Measurements from ENCODE around the gene GRB7. TPM values are rescaled to one million over a fixed set of nuclear protein-coding genes. Genes with fewer than 3 reads are reported as not detected.

GRB7 gene
- total RNA-seq: 44.6 to 53.3 TPM (median 46.4 TPM) in 3 replicates

DNA sequence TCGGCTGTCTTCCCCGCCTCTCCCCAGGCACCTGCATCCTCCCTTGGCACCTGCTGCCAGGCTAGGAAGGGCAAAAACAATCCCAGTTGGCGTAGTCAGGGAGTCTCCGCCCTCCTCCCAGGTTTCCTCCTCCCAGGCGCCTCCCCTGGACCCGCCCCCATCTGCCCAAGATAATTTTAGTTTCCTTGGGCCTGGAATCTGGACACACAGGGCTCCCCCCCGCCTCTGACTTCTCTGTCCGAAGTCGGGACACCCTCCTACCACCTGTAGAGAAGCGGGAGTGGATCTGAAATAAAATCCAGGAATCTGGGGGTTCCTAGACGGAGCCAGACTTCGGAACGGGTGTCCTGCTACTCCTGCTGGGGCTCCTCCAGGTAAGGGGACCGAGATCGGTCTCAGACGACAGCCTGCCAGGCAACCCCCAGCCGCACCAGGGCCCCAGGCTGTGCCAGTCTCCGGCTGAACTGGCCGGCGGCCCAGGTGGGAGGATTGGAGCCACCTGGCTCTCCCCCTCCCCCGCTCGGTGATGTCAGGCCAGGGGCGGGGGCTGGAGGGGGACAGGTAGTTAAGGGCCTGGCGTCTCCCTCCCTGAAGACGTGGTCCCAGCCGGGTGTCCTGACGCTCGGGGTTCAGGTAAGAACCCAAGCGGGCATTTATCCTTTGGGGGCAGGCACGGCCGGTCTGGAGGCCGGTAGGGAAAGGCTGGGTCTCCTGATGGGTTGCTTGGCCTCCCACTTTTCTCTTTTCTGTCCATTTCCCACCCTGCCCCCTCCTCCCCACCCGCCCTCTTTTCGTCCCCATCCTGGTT is at the start of gene GRB7:
GRB7 (plus strand) TSS at position 179 of the 808 bp plus-strand sequence. CDS start 4,364 bp downstream, outside the sequence.
- DNase-seq (ENCODE audit: low spot score in 2 of 2, unreplicated experiment in 2 of 2): peak; percentile 48 to 62
- Mint-ChIP-seq H3K27me3 (ENCODE audit: low read depth) (peaks cover 29% of the 10 kb centered on the region), H3K27ac (peak within 1 kb of the TSS; percentile 96), H3K4me1 (peaks cover 39% of the 10 kb centered on the region), H3K36me3 (no peaks in the 10 kb centered on the region), H3K9me3 (no peaks in the 10 kb centered on the region), H3K4me3 (peak within 1 kb of the TSS; percentile 89)
- TF ChIP-seq, protein P1, sequence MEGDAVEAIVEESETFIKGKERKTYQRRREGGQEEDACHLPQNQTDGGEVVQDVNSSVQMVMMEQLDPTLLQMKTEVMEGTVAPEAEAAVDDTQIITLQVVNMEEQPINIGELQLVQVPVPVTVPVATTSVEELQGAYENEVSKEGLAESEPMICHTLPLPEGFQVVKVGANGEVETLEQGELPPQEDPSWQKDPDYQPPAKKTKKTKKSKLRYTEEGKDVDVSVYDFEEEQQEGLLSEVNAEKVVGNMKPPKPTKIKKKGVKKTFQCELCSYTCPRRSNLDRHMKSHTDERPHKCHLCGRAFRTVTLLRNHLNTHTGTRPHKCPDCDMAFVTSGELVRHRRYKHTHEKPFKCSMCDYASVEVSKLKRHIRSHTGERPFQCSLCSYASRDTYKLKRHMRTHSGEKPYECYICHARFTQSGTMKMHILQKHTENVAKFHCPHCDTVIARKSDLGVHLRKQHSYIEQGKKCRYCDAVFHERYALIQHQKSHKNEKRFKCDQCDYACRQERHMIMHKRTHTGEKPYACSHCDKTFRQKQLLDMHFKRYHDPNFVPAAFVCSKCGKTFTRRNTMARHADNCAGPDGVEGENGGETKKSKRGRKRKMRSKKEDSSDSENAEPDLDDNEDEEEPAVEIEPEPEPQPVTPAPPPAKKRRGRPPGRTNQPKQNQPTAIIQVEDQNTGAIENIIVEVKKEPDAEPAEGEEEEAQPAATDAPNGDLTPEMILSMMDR (IDR thresholded peaks at IDR 0.05; ENCODE audit: unreplicated experiment): no peak

GRCh38 chr17:39688475-39688835 is 49.3 kb upstream of the GRB7 start:
- no peak for DNase-seq (ENCODE audit: low spot score in 2 of 2, unreplicated experiment in 2 of 2)

DNA sequence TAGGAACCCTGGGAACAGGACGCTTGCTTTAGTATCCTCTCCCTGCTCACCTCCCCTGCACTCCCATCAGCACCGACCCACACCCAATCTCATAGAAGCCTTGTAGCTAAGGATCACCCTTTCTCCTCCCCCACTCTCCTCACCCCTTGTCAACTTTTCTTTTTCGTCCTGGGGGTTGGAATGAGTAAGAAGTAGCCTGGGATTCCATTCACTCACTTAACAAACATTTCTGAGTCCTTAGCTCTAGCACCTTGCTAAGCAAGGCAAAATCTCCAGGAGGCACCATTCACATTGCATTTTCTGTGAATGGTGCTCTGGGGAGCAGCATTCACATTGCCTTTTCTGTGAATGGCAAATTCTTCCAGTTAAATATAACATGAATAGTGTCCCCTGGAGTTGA is 48.8 kb upstream of the GRB7 start:
- Mint-ChIP-seq H3K4me1 (peaks cover 18% of the 10 kb centered on the region), H3K27ac (peak overlapping the region; percentile 98), H3K36me3 (peaks cover 4% of the 10 kb centered on the region), H3K9me3 (no peaks in the 10 kb centered on the region), H3K4me3 (peak overlapping the region; percentile 97), H3K27me3 (ENCODE audit: low read depth) (no peaks in the 10 kb centered on the region)
- DNase-seq (ENCODE audit: low spot score in 2 of 2, unreplicated experiment in 2 of 2): no peak
- TF ChIP-seq, protein P1 (IDR thresholded peaks at IDR 0.05; ENCODE audit: unreplicated experiment): no peak

More at GRCh38 chr17:39688475-39688835, 49.3 kb upstream of the GRB7 start:
- Mint-ChIP-seq H3K4me3 (peak overlapping the region; percentile 97), H3K36me3 (peaks cover 5% of the 10 kb centered on the region), H3K9me3 (no peaks in the 10 kb centered on the region), H3K27me3 (ENCODE audit: low read depth) (no peaks in the 10 kb centered on the region), H3K27ac (peak overlapping the region; percentile 98), H3K4me1 (peaks cover 18% of the 10 kb centered on the region)
- TF ChIP-seq, protein P1 (IDR thresholded peaks at IDR 0.05; ENCODE audit: unreplicated experiment): no peak

DNA sequence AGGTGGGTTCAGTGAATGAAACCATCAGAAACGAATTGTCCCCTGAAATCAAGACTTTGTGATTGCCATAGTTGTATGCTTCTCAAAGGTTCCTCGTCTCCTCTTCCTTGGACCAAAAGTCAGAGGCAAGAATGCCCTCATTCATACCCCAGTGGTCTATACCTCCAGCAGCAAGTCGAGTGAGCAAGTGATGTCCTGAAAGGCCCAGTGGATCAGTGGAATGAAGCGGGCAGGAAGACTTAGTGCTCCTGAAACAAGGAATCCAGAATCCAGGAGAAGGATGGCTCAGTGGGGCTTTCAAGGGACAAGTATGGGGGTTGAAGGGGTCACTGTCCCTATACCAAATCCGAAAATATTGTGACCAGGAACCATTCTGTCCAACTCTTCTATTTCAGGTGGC is 43.1 kb upstream of the GRB7 start:
- no peak for DNase-seq (ENCODE audit: low spot score in 2 of 2, unreplicated experiment in 2 of 2)
- TF ChIP-seq, protein P1 (IDR thresholded peaks at IDR 0.05; ENCODE audit: unreplicated experiment): no peak
- Mint-ChIP-seq H3K36me3 (peaks cover 3% of the 10 kb centered on the region), H3K9me3 (no peaks in the 10 kb centered on the region), H3K27ac (no peak overlapping the region), H3K4me1 (peaks cover 8% of the 10 kb centered on the region), H3K27me3 (ENCODE audit: low read depth) (no peaks in the 10 kb centered on the region), H3K4me3 (no peak overlapping the region)

DNA sequence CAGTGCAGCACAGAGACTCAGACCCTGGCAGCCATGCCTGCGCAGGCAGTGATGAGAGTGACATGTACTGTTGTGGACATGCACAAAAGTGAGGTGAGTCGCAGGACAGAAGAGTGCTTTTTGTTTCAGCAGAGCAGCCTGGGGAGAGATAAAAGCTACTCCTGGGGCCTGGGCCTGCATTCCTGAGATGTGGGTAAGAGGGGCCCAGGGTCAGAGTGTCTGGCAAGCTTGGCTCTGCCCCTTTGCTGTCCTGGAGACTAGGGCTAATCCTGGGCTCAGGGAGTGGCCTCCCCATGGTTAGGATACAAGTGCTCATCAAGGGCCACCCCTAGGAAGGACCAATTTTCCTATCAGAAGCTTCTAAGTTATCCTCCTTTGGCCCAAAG is 42.7 kb upstream of the GRB7 start:
- H3K27me3 Mint-ChIP-seq (ENCODE audit: low read depth): no peaks in the 10 kb centered on the region
- no peak for DNase-seq (ENCODE audit: low spot score in 2 of 2, unreplicated experiment in 2 of 2)
- H3K4me3 Mint-ChIP-seq: no peak overlapping the region
- no peak overlapping the region for H3K27ac Mint-ChIP-seq
- H3K36me3 Mint-ChIP-seq: peaks cover 3% of the 10 kb centered on the region
- TF ChIP-seq, protein P1 (IDR thresholded peaks at IDR 0.05; ENCODE audit: unreplicated experiment): no peak
- H3K4me1 Mint-ChIP-seq: peaks cover 10% of the 10 kb centered on the region
- H3K9me3 Mint-ChIP-seq: no peaks in the 10 kb centered on the region
